CD4-positive, alpha-beta T cell (primary cell): ENCODE data around the gene LAT. TPM values are rescaled to one million over a fixed set of nuclear protein-coding genes. Genes with fewer than 3 reads are reported as not detected.

Source experiments
- ATAC-seq: fragments of 200-7000 bp; cut with Tn5 transposase; one replicate; pipeline ENCODE4 v1.10.0; 2022; ENCODE audit warnings: mild to moderate bottlenecking; ENCODE audit not compliant: poor library complexity
- CTCF ChIA-PET: fragments of 350-600 bp; sonication (Branson Sonifier 250); formaldehyde crosslinking; loops from one replicate; lab custom pipeline; 2021; ENCODE audit warnings: antibody characterized with exemption, inconsistent platforms; lab: Charles Lee
- POLR2A ChIA-PET: fragments of 350-600 bp; sonication (Branson Sonifier 250); formaldehyde crosslinking; loops from one replicate; lab custom pipeline; 2021; ENCODE audit warnings: antibody characterized with exemption, inconsistent platforms; lab: Charles Lee
- DNase-seq, 14 experiments: peaks; one replicate each; pipeline ENCODE4 v3.0.0-alpha.2; 2013 to 2020; ENCODE audit warnings: mixed read lengths in 2 of 14
- H3K27ac ChIP-seq, 2 donors: one replicate each; pipeline versions ENCODE4 v1.5.1 to v1.7.0; 2013; ENCODE audit warnings: low read length in 2 of 2, low read depth in 1 of 2, mild to moderate bottlenecking in 1 of 2
- H3K27me3 ChIP-seq, 2 experiments: 1 replicate in 1 of 2; 2 replicates in 1 of 2; pipeline versions ENCODE4 v1.6.1 to v1.7.0; 2013; ENCODE audit warnings: low read length in 2 of 2, control low read depth in 1 of 2, mild to moderate bottlenecking in 1 of 2, moderate library complexity in 1 of 2; ENCODE audit not compliant: insufficient read depth in 2 of 2, control insufficient read depth in 1 of 2
- H3K36me3 ChIP-seq: one replicate; pipeline ENCODE4 v1.6.1; 2013; ENCODE audit warnings: low read length, control low read depth; ENCODE audit not compliant: insufficient read depth
- H3K4me1 ChIP-seq: one replicate; pipeline ENCODE4 v1.6.1; 2013; ENCODE audit warnings: low read length, control low read depth; ENCODE audit not compliant: insufficient read depth
- H3K4me3 ChIP-seq: one replicate; pipeline ENCODE4 v1.5.1; 2013; ENCODE audit warnings: mild to moderate bottlenecking, low read length, moderate library complexity
- H3K9me3 ChIP-seq, 2 experiments: 1 replicate in 1 of 2; 2 replicates in 1 of 2; pipeline versions ENCODE4 v1.6.1 to v1.7.0; 2013; ENCODE audit warnings: low read length in 2 of 2, mild to moderate bottlenecking in 2 of 2, control low read depth in 1 of 2, moderate library complexity in 1 of 2; ENCODE audit not compliant: control insufficient read depth in 1 of 2, insufficient read depth in 1 of 2
- H3K27ac Mint-ChIP-seq: one replicate; pipeline ENCODE4 v1.8.0; 2020; ENCODE audit warnings: mixed read lengths
- H3K27me3 Mint-ChIP-seq: one replicate; pipeline ENCODE4 v1.8.0; 2021; ENCODE audit warnings: mixed read lengths
- H3K36me3 Mint-ChIP-seq: one replicate; pipeline ENCODE4 v1.8.0; 2021; ENCODE audit warnings: low read depth, mixed read lengths
- H3K4me1 Mint-ChIP-seq: one replicate; pipeline ENCODE4 v1.8.0; 2021; ENCODE audit warnings: low read depth, mixed read lengths
- H3K4me3 Mint-ChIP-seq: one replicate; pipeline ENCODE4 v1.8.0; 2020; ENCODE audit warnings: mild to moderate bottlenecking, mixed read lengths
- H3K9me3 Mint-ChIP-seq: one replicate; pipeline ENCODE4 v1.8.0; 2020; ENCODE audit warnings: mixed read lengths
- intact Hi-C, 2 experiments: fragments of 100-400 bp; cut with DNase I in 1 of 2; cut with micrococcal nuclease in 1 of 2; formaldehyde crosslinking; loops; one replicate each; pipeline versions ENCODE4 v1.15.1 to v1.9.0; 2023 to 2025; cut with DNase I, micrococcal nuclease
- total RNA-seq, 174 experiments: library from RNA in 2 of 174; stranded (reverse) in 2 of 174; gene quantifications; one replicate each; pipeline ENCODE4 v1.2.3 and lab custom pipeline; 2021 to 2026
- TF ChIP-seq, protein P1 (sequence below): fragments of 200-600 bp; IDR thresholded peaks from one replicate; pipeline ENCODE4 v1.8.0; 2022; ENCODE audit warnings: antibody characterized with exemption, mild to moderate bottlenecking

LAT gene
- total RNA-seq, 2 experiments from 2014 or later: 156 to 160 TPM

DNA sequence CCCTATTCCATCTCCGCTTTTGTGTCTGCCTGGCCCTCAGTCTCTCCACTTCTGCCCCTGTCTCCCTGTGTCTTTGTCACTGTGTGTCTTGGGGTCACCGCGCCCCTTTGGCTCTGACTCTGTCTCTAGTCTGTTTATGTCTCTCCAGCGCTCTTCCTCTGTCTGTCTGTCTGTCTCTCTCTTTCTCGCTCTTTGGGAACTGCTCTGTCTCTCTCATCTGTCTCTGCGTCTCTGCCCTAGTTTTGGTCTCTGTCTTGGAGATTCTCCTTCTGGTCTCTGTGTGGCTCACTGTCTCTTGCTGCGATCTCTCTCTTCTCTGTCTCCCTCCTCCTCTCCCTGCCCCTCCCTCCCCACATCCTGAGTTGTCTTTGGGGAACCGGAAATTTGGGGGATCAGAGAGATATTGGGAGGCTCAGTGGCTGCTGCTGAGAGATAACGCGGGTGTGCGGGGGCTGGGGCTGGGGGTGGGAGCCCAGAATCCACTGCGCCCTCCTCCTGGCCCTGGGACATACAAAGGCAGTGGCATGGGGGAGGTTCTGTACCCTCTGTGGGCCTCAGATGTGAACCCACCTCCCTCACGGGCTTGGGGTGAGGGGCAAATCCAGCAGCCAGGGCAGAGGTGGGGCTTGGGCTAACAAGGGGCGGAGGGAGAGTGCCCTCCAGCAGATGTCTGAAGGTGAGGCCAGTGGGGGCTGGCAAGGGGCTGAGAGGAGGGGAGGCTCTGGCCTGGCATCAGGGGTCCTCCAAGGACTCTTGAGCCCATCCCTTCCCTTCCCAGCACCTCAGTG is 24.4 kb downstream of the LAT start:
- CTCF ChIA-PET: interaction anchor here (0.6 to 1.0 kb wide), 3 partner anchors 11 to 35 kb away, joined by 3 to 6 read pairs (median 3); no protein-coding TSS in a partner anchor
- Histone ChIP-seq H3K27me3 (no peaks in the 10 kb centered on the region), H3K36me3 (no peaks in the 10 kb centered on the region), H3K4me3 (peak overlapping the region; percentile 11), H3K27ac (peak overlapping the region; percentile 73 to 77), H3K9me3 (no peaks in the 10 kb centered on the region), H3K4me1 (peaks cover 75% of the 10 kb centered on the region)
- TF ChIP-seq, protein P1, sequence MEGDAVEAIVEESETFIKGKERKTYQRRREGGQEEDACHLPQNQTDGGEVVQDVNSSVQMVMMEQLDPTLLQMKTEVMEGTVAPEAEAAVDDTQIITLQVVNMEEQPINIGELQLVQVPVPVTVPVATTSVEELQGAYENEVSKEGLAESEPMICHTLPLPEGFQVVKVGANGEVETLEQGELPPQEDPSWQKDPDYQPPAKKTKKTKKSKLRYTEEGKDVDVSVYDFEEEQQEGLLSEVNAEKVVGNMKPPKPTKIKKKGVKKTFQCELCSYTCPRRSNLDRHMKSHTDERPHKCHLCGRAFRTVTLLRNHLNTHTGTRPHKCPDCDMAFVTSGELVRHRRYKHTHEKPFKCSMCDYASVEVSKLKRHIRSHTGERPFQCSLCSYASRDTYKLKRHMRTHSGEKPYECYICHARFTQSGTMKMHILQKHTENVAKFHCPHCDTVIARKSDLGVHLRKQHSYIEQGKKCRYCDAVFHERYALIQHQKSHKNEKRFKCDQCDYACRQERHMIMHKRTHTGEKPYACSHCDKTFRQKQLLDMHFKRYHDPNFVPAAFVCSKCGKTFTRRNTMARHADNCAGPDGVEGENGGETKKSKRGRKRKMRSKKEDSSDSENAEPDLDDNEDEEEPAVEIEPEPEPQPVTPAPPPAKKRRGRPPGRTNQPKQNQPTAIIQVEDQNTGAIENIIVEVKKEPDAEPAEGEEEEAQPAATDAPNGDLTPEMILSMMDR: no peak
- ATAC-seq: peak; percentile 6
- peak in 7 of 14 experiments; percentile 17 to 72 (median 41) for DNase-seq
- Mint-ChIP-seq H3K4me1 (peaks cover 77% of the 10 kb centered on the region), H3K27me3 (no peaks in the 10 kb centered on the region), H3K27ac (peak overlapping the region; percentile 97), H3K9me3 (no peaks in the 10 kb centered on the region), H3K4me3 (peak overlapping the region; percentile 66), H3K36me3 (no peaks in the 10 kb centered on the region)
- intact Hi-C loops: loop anchor here (2.0 kb wide), 2 partner anchors 16 to 24 kb away; partner anchors contain the start of gene LAT (in 2 of the 2)
- POLR2A ChIA-PET: interaction anchor here (1.2 to 2.5 kb wide), 9 partner anchors 10 to 36 kb away, joined by 3 to 23 read pairs (median 13); partner anchors contain the start of genes LAT and SPNS1

DNA sequence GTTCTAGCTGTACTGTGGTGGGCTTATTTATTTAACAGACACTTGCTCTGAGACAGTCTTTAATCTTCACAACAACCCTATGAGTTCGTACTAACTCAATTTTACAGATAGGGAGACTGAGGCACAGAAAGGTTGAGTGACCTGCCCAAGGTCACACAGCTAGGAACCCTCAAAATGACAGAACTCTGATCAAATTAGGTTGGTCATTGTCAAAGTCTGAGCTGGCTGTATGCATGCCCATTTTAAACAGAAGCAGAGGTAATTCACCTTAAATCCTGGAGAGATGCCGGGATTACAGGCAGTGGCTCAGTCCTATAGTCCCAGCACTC is 24.9 kb downstream of the LAT start:
- ATAC-seq (no peak), DNase-seq (no peak)
- H3K36me3 Mint-ChIP-seq: no peaks in the 10 kb centered on the region
- no peaks in the 10 kb centered on the region for H3K27me3 ChIP-seq
- H3K36me3 ChIP-seq: no peaks in the 10 kb centered on the region
- POLR2A ChIA-PET: interaction anchor here (1.0 to 2.3 kb wide), 5 partner anchors 11 to 26 kb away, joined by 3 to 20 read pairs (median 6); no protein-coding TSS in a partner anchor
- H3K27ac Mint-ChIP-seq: peak overlapping the region; percentile 97
- peak overlapping the region; percentile 66 for H3K4me3 Mint-ChIP-seq
- CTCF ChIA-PET: interaction anchor here (1.0 kb wide), 1 partner anchor 36 kb away, joined by 6 read pairs; no protein-coding TSS in a partner anchor
- intact Hi-C loops: loop anchor here (2.0 kb wide), 2 partner anchors 15 to 25 kb away; partner anchors contain the start of gene LAT (in 2 of the 2)
- TF ChIP-seq, protein P1: no peak
- H3K4me3 ChIP-seq: no peak overlapping the region
- H3K4me1 ChIP-seq: peaks cover 75% of the 10 kb centered on the region
- H3K9me3 Mint-ChIP-seq: no peaks in the 10 kb centered on the region
- no peaks in the 10 kb centered on the region for H3K9me3 ChIP-seq
- peaks cover 79% of the 10 kb centered on the region for H3K4me1 Mint-ChIP-seq
- H3K27ac ChIP-seq: peak overlapping the region; percentile 73 to 77
- H3K27me3 Mint-ChIP-seq: no peaks in the 10 kb centered on the region

DNA sequence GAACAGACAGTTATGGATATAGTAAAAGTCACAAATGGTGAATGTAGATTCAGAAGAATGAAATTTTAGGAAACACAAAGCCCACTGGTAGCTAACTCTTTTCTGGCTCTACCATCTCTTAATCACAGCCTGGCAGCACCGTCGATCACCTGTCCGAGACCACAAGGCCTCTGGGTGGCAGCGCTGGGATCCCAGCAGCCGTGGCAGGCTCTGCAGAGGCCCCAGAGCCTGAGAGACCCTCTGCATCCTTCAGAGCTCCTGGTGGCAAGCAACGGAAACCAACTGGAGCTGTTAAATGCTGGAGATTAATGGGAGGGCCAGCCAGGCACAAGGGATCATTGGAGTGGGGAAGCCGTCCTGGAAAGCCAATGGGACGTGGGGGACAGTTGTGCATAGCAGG is 26.3 kb downstream of the LAT start:
- no peaks in the 10 kb centered on the region for H3K27me3 ChIP-seq
- no peak overlapping the region for H3K4me3 Mint-ChIP-seq
- CTCF ChIA-PET: interaction anchor here (1.1 kb wide), 1 partner anchor 33 kb away, joined by 3 read pairs; no protein-coding TSS in a partner anchor
- H3K27ac ChIP-seq: peak overlapping the region; percentile 49 to 50
- no peaks in the 10 kb centered on the region for H3K36me3 ChIP-seq
- H3K27me3 Mint-ChIP-seq: no peaks in the 10 kb centered on the region
- intact Hi-C loops: no loop called here
- peaks cover 75% of the 10 kb centered on the region for H3K4me1 ChIP-seq
- POLR2A ChIA-PET: interaction anchor here (1.6 to 3.4 kb wide), 5 partner anchors 10 to 23 kb away, joined by 6 to 25 read pairs (median 13); no protein-coding TSS in a partner anchor
- no peaks in the 10 kb centered on the region for H3K36me3 Mint-ChIP-seq
- no peaks in the 10 kb centered on the region for H3K9me3 Mint-ChIP-seq
- H3K4me3 ChIP-seq: no peak overlapping the region
- TF ChIP-seq, protein P1: no peak
- H3K27ac Mint-ChIP-seq: peak overlapping the region; percentile 97
- DNase-seq (no peak), ATAC-seq (no peak)
- no peaks in the 10 kb centered on the region for H3K9me3 ChIP-seq
- peaks cover 71% of the 10 kb centered on the region for H3K4me1 Mint-ChIP-seq
